SU-DHL-6 (cell line): ENCODE results near the gene HHLA2.

Experiments
- EZH2phosphoT487 ChIP-seq: fragments of 200-600 bp; sonication (generic), shearing (Covaris generic); conservative IDR thresholded peaks from 2 replicates; pipeline ENCODE4 v1.6.1; 2018; ENCODE audit warnings: mild to moderate bottlenecking, antibody characterized with exemption, low read length, moderate library complexity, mixed read lengths
- TF ChIP-seq, protein P1 (sequence below): fragments of 200-600 bp; sonication (generic); IDR thresholded peaks from one replicate; pipeline ENCODE4 v1.5.1; 2017; ENCODE audit warnings: antibody characterized with exemption, mild to moderate bottlenecking, low read length, moderate library complexity; ENCODE audit not compliant: insufficient read depth, poor library complexity, severe bottlenecking

DNA sequence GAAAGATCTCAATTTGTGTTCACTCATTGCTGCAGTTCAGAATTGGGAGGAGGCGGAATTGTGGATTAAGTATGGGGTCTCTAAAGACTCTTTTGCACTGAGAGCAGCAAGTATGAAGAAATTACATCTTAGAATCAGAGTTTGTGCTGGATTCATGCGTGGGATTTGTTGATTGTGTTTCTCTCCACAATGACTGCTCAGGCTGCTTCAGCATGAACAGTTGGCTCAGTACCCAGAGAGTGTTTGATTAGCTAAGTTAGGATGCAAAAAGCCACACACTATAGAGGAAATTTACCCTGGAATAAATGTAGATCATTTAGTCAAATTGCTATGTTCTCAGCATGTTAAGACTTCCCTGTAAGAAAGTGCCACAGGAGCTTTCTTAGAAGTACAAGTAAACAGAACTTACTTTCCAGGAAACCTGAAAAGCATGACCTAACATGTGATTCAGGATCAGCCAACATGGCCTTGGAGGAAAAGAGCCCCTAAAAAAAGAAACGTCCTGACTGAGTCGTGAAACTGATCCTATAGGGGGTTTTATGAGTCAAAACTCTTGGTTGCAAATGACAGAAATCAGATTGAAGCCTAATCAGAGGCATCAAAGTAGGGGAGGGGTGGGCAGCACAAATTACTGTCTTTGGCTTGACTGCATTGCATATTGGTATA lies 32.6 kb downstream of the HHLA2 start:
- TF ChIP-seq, protein P1, sequence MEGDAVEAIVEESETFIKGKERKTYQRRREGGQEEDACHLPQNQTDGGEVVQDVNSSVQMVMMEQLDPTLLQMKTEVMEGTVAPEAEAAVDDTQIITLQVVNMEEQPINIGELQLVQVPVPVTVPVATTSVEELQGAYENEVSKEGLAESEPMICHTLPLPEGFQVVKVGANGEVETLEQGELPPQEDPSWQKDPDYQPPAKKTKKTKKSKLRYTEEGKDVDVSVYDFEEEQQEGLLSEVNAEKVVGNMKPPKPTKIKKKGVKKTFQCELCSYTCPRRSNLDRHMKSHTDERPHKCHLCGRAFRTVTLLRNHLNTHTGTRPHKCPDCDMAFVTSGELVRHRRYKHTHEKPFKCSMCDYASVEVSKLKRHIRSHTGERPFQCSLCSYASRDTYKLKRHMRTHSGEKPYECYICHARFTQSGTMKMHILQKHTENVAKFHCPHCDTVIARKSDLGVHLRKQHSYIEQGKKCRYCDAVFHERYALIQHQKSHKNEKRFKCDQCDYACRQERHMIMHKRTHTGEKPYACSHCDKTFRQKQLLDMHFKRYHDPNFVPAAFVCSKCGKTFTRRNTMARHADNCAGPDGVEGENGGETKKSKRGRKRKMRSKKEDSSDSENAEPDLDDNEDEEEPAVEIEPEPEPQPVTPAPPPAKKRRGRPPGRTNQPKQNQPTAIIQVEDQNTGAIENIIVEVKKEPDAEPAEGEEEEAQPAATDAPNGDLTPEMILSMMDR, result no peak
- TF ChIP-seq EZH2phosphoT487, result no peak
